HepG2 (cell line): ENCODE measurements around the gene NTN5. TPM values are rescaled to one million over a fixed set of nuclear protein-coding genes. Genes with fewer than 3 reads are reported as not detected.

Source experiments
- FLYWCH1 ChIP-seq: sonication (generic); formaldehyde crosslinking; IDR thresholded peaks from 2 replicates; pipeline ENCODE4 v1.8.1; 2023; ENCODE audit warnings: mild to moderate bottlenecking, missing genetic modification reagents
- MAFF ChIP-seq: IDR thresholded peaks from 2 replicates; pipeline ENCODE4 v1.6.1; 2011; ENCODE audit warnings: low read depth, low read length, improper control_type of control experiment
- MYC ChIP-seq: sonication (generic); formaldehyde crosslinking; IDR thresholded peaks from 2 replicates; pipeline ENCODE4 v1.9.0; 2021; ENCODE audit warnings: missing genetic modification reagents, borderline replicate concordance
- POLR2A ChIP-seq, 2 experiments: IDR thresholded peaks; 2 replicates each; pipeline ENCODE4 v1.6.1; 2011; ENCODE audit warnings: low read depth in 2 of 2, low read length in 2 of 2, mild to moderate bottlenecking in 1 of 2, moderate library complexity in 1 of 2; ENCODE audit not compliant: insufficient read depth in 1 of 2
- PRDM10 ChIP-seq: sonication (generic); formaldehyde crosslinking; IDR thresholded peaks from 2 replicates; pipeline ENCODE4 v1.4.0; 2020; ENCODE audit warnings: low read depth, missing genetic modification reagents
- PTBP1 ChIP-seq: fragments of 200-400 bp; formaldehyde crosslinking; IDR thresholded peaks from 2 replicates; pipeline ENCODE4 v1.6.1; 2018; ENCODE audit warnings: low read length, low read depth; ENCODE audit not compliant: poor library complexity, severe bottlenecking
- RFXAP ChIP-seq: sonication (generic); formaldehyde crosslinking; IDR thresholded peaks from 2 replicates; pipeline ENCODE4 v1.4.0; 2020; ENCODE audit warnings: missing genetic modification reagents, borderline replicate concordance
- SAP130 ChIP-seq: IDR thresholded peaks from 2 replicates; pipeline ENCODE4 v1.6.1; 2016; ENCODE audit warnings: low read depth
- SNAI1 ChIP-seq: sonication (generic); formaldehyde crosslinking; IDR thresholded peaks from 2 replicates; pipeline ENCODE4 v1.5.0; 2020; ENCODE audit warnings: mild to moderate bottlenecking, missing genetic modification reagents, borderline replicate concordance
- TBX3 ChIP-seq: fragments of 450-650 bp; IDR thresholded peaks from 2 replicates; pipeline ENCODE4 v1.6.1; 2017; ENCODE audit warnings: antibody characterized with exemption, mild to moderate bottlenecking, inconsistent platforms, borderline replicate concordance
- TEAD2 ChIP-seq: sonication (generic); formaldehyde crosslinking; IDR thresholded peaks from 2 replicates; pipeline ENCODE4 v1.9.0; 2021; ENCODE audit warnings: missing genetic modification reagents
- U2AF2 ChIP-seq: fragments of 200-400 bp; formaldehyde crosslinking; IDR thresholded peaks from 2 replicates; pipeline ENCODE4 v1.6.1; 2017; ENCODE audit warnings: low read depth, mild to moderate bottlenecking, low read length
- YY1 ChIP-seq: IDR thresholded peaks from 2 replicates; pipeline ENCODE4 v1.6.1; 2011; ENCODE audit warnings: low read length, low read depth, moderate library complexity, mild to moderate bottlenecking; ENCODE audit not compliant: insufficient read depth, insufficient replicate concordance
- ZBTB34 ChIP-seq: sonication (generic); formaldehyde crosslinking; IDR thresholded peaks from 2 replicates; pipeline ENCODE4 v1.8.0; 2022; ENCODE audit warnings: mild to moderate bottlenecking, missing genetic modification reagents
- ZNF263 ChIP-seq: sonication (generic); formaldehyde crosslinking; IDR thresholded peaks from 2 replicates; pipeline ENCODE4 v1.4.0; 2020; ENCODE audit warnings: missing genetic modification reagents
- ZNF276 ChIP-seq: sonication (generic); formaldehyde crosslinking; IDR thresholded peaks from 2 replicates; pipeline ENCODE4 v1.4.0; 2020; ENCODE audit warnings: mild to moderate bottlenecking, low read depth, missing genetic modification reagents
- ZNF343 ChIP-seq: sonication (generic); formaldehyde crosslinking; IDR thresholded peaks from 2 replicates; pipeline ENCODE4 v1.4.0; 2020; ENCODE audit warnings: mild to moderate bottlenecking, missing genetic modification reagents
- ZNF672 ChIP-seq: sonication (generic); formaldehyde crosslinking; IDR thresholded peaks from 2 replicates; pipeline ENCODE4 v1.8.1; 2022; ENCODE audit warnings: missing genetic modification reagents
- ZNF761 ChIP-seq: sonication (generic); formaldehyde crosslinking; conservative IDR thresholded peaks from 2 replicates; pipeline ENCODE4 v1.4.0; 2020; ENCODE audit warnings: mild to moderate bottlenecking, missing genetic modification reagents
- polyA plus RNA-seq, 8 experiments: library from polyadenylated mRNA; depleted of rRNA in 3 of 8; stranded (reverse) in 7 of 8; unstranded in 1 of 8; fragments of >200 nt; fragmentation: Illumina TruSeq in 4 of 8; extraction: Trizol in 4 of 8; gene quantifications; 2 replicates each; pipeline versions ENCODE4 v1.2.1 to v1.2.3, GENCODE V29; 2011 to 2016; ENCODE audit warnings: low read depth in 4 of 8, missing spikeins in 1 of 8, mixed read lengths in 1 of 8; ENCODE audit not compliant: insufficient read depth in 1 of 8
- total RNA-seq, 5 experiments: library from RNA; depleted of rRNA; stranded (reverse); fragments of >200 nt; fragmentation: Illumina TruSeq; extraction: Trizol; gene quantifications; 2 replicates each; pipeline ENCODE4 v1.2.3, GENCODE V29; 2016; ENCODE audit warnings: low read depth in 1 of 5
- TF ChIP-seq, protein P1 (sequence below): sonication (generic); formaldehyde crosslinking; IDR thresholded peaks from 2 replicates; pipeline ENCODE4 v1.5.1; 2020; ENCODE audit warnings: missing genetic modification reagents, mild to moderate bottlenecking, borderline replicate concordance

The NTN5 gene
- total and polyA plus RNA-seq, 2 of the 13 experiments (the other 11 are each of a cell fraction or from before 2014, with no cell fraction given): 0.05 TPM; not detected in 1

GRCh38 chr19:48719263-48720171 is 46.7 kb upstream of the NTN5 start, which contains the start of gene MAMSTR (continued):
- TF ChIP-seq POLR2A (IDR thresholded peaks at IDR 0.05; ENCODE audit: insufficient read depth in 1 of 2, low read depth in 2 of 2, low read length in 2 of 2): peak; percentile 31 to 49; a peak in 1 of 4 replicates
- TF ChIP-seq MYC (CRISPR knock-in tag): 0 out of 2 replicates have a peak, but pooled peaks have one; percentile 13
- TF ChIP-seq, protein P1, sequence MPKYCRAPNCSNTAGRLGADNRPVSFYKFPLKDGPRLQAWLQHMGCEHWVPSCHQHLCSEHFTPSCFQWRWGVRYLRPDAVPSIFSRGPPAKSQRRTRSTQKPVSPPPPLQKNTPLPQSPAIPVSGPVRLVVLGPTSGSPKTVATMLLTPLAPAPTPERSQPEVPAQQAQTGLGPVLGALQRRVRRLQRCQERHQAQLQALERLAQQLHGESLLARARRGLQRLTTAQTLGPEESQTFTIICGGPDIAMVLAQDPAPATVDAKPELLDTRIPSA (CRISPR knock-in tag): no peak
- peak; percentile 25; the same call in 1 of the 2 replicates for TF ChIP-seq MAFF
- no peak for TF ChIP-seq U2AF2
- TF ChIP-seq PRDM10 (CRISPR knock-in tag): no peak
- 0 out of 2 replicates have a peak, but pooled peaks have one; percentile 41 for TF ChIP-seq FLYWCH1 (CRISPR knock-in tag)
- 0 out of 2 replicates have a peak, but pooled peaks have one; percentile 8 for TF ChIP-seq ZNF263 (CRISPR knock-in tag)
- TF ChIP-seq RFXAP (CRISPR knock-in tag): no peak
- no peak for TF ChIP-seq TBX3
- TF ChIP-seq SAP130 (CRISPR knock-in tag): peak; percentile 6; the same call in 1 of the 2 replicates
- TF ChIP-seq YY1: no peak
- 0 out of 2 replicates have a peak, but pooled peaks have one; percentile 25 for TF ChIP-seq ZNF276 (CRISPR knock-in tag)
- no peak for TF ChIP-seq ZBTB34
- TF ChIP-seq TEAD2 (CRISPR knock-in tag): no peak
- TF ChIP-seq PTBP1: no peak
- 0 out of 2 replicates have a peak, but pooled peaks have one; percentile 22 for TF ChIP-seq SNAI1 (CRISPR knock-in tag)
- TF ChIP-seq ZNF761 (CRISPR knock-in tag): no peak
- TF ChIP-seq ZNF343 (CRISPR knock-in tag): 0 out of 2 replicates have a peak, but pooled peaks have one; percentile 44
- no peak for TF ChIP-seq ZNF672 (CRISPR knock-in tag)
